Subcutaneous adipose tissue (tissue), 4 donors: ENCODE data around the gene SLC31A2. TPM values are rescaled to one million over a fixed set of nuclear protein-coding genes. Genes with fewer than 3 reads are reported as not detected.

ENCODE experiments used
- total RNA-seq, 4 donors: library from RNA; depleted of rRNA; stranded (reverse); fragments of >200 nt; gene quantifications; one replicate each; pipeline ENCODE4 v1.1.0, GENCODE V29; 2016
- TF ChIP-seq, protein P1 (sequence below): fragments of 450-650 bp; IDR thresholded peaks from one replicate; pipeline ENCODE4 v1.5.1; 2016; ENCODE audit warnings: low read depth, mild to moderate bottlenecking, control low read depth, antibody characterized with exemption, moderate library complexity

Gene SLC31A2
- total RNA-seq, 4 donors from 2014 or later = 42.0 to 144 (median 87.3) TPM

DNA sequence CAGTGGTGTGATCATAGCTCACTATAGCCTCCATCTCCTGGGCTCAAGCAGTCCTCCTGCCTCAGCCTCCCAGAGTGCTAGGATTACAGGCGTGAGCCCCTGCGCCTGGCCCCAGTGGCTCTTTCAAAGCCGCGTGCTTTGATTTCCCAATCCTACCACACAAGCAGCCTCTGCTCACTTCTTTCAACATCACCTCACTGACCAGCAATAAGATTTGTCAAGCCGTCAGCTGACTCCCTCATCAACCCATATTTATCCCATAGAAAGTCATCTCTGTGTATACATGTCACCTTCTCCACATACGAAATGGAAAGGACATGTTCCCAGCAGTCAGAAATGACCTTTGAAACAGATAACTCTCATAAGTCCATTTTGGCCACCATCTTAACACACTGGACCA lies 26.0 kb downstream of the SLC31A2 start:
- TF ChIP-seq, protein P1, sequence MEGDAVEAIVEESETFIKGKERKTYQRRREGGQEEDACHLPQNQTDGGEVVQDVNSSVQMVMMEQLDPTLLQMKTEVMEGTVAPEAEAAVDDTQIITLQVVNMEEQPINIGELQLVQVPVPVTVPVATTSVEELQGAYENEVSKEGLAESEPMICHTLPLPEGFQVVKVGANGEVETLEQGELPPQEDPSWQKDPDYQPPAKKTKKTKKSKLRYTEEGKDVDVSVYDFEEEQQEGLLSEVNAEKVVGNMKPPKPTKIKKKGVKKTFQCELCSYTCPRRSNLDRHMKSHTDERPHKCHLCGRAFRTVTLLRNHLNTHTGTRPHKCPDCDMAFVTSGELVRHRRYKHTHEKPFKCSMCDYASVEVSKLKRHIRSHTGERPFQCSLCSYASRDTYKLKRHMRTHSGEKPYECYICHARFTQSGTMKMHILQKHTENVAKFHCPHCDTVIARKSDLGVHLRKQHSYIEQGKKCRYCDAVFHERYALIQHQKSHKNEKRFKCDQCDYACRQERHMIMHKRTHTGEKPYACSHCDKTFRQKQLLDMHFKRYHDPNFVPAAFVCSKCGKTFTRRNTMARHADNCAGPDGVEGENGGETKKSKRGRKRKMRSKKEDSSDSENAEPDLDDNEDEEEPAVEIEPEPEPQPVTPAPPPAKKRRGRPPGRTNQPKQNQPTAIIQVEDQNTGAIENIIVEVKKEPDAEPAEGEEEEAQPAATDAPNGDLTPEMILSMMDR = no peak

DNA sequence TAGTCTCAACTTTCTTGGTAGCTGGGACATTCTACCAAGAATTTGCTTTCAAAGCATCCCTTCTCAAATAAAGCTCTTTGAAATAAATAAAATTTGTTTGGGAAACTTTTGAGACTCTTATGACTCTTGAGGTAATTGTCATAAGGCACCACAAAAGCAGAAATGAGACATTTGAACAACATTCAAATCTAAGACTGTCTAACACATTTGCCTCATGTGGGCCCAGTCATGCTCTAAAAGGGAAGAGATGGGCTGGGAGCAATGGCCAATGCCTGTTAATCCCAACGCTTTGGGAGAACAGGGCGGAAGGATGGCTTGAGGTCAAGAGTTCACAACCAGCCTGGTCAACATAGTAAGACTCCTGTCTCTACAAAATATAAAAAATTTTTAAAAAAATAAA lies 26.4 kb downstream of the SLC31A2 start:
- TF ChIP-seq, protein P1 = no peak

DNA sequence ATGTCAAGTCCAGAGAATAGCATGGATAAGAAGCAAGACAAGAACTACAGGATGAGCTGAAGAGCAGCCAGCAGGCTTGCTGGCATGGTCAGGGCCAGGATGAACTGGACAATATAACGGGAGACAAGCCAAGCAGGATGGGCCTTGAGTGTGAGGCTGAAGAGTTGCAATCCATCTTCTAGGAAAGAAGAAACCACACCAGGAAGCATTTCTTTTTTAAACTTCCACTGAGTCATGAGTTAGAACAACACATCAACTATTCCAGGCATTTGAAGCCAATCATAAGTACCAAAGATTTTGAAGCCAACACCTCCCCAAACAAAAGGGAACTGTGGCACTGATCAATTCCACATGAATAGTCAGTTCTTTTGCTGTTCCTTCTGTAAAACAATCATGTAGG lies 27.3 kb downstream of the SLC31A2 start:
- TF ChIP-seq, protein P1 = no peak

DNA sequence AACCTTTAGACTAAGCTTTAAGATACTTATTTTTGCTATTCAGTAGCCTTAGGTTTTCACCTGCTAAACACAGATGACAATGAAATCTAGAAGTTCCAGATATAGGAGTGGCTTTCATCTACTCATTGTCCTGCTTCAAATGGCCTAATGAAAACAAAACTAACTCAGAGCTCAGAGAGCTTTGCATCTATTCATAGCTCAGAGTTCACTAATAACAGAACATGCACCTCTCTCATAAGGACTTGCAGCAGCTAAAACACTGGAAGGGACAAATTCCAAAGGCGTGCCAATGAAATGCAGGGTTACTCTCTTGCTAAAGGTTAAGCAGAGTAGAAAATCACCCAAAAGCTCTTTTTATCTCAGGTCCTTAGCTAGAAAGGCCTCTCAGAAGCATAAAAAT lies 29.0 kb downstream of the SLC31A2 start:
- TF ChIP-seq, protein P1 = no peak

DNA sequence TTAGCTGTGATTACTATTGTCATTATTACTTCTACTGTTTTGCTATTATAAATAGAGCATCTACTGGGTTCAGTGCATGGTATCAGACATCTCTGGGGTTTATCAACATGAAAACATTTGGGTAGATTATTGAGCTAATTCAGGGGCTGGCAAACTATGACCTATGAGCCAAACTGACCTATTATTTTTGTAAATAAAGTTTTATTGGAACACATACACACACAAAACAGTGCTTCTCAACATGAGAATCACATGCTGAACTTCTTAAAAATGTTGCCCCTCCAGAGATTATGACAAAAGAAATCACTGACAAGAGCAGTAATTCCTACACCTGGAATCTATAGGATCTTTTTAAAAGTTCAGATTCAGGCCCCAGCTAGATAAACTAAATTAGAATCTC lies 30.4 kb downstream of the SLC31A2 start:
- TF ChIP-seq, protein P1 = no peak

DNA sequence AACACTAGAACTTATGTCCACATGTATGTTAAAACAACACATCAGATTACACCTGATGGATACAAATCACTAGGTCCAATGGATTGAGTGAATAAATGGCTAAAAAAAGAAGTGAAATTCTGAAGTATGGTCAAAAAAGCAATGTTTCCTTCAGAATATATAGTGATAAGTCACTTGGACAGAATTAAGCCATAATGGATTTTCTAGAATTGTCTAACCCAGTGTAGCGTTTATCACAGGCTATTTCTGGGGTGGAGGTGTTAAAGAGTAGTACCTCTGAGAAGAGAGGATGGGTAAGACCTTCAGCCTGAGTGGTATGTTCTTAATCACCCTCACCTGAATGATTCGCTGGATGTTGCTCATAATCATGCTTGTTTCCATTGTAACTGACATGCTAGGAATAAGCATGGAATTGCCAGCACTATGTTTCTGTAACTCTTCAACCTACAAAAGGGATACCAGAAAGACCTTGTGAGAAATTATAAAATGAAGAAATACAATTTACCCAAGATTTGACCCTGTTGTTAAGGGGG lies 33.2 kb downstream of the SLC31A2 start:
- TF ChIP-seq, protein P1 = no peak

DNA sequence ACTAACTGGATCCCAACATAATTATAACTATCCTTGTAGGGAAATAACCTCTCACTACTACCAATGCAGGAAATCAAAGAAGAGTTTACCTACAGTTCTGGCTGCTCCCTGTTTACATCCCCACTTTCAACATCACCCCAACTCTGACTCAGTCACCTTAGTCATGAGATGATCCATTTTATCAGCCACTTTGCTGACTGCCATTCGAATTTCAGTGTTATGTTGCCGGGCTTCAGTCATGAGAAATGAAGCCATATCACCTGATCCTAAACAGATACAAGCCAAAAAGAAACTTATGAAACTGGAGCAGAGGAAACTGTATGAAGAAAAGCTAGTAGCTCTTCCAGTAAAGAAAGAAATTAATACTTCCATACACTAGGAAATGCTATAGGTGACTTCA lies 33.7 kb downstream of the SLC31A2 start:
- TF ChIP-seq, protein P1 = no peak
